Measurements from ENCODE around the gene TBX10.
A peak's percentile ranks its signal among the peaks of the same experiment; 100 is the strongest.

The TBX10 gene

DNA sequence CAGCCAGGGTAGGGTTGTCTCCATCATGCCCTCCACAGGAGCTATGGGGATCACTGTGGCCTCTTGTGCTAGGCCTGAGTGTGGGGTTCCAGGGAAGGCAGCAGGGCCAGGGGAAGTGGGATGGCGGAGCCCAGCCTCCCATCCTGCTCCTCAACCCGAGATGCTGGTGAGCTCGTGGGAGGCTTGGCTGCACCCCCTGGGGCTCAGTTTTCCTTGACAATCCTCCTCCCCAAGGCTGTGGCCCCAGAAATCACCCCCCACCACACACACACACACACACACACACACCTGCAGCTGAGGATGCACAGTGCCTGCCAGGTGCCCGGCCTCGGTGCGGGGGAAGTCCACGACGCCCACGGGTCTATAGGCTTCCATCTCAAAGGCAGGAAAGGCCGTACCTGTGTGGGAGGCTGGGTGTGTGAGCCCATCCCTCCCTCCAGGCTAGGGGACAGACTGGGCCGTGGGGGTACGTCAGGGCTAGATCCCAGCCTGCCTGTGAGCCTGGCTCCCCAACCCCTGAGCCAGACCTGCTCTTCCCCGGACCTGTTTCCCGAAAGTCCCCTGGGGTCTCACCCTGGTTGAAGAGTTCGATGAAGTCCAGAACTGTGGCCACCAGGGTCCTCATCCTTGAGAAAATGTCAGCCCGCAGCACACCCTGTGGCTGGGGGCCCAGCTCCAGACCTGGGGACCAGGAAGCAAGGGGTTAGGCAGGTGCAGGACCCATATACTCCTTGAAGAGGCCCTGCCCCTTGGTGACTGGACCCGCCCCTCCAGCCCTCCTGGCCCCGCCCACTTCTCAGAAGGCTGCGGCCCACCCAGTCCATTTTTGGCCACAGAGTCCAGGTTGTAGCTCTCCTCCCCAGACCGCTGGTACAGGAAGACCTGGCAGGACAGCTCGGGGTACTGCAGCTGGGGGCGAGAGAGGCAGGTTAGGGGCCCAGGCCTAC, 5.2 kb upstream of the TBX10 start:
- FAIRE-seq = no peak

DNA sequence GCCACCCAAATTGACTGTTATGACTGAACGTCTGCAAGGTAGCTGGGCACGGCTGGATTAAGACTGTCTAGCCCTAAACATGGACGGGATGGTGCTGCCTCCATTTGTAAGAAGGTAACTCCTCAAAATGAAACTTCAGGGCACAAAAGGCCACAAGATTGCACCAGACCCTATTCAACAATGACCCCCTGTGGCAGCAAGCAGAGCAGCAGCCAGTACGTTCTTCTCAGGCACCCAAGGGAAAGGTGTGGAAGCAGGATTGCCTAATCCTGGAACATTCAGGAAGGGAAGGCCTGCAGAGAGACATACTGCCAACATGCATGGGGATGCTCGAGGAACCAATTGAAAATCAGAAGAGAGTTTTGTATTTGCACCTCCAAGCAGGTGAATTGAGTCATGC, 4.5 kb upstream of the TBX10 start:
- FAIRE-seq = no peak

GRCh38 chr11:67642173-67643120, 2.9 kb upstream of the TBX10 start:
- FAIRE-seq = no peak

DNA sequence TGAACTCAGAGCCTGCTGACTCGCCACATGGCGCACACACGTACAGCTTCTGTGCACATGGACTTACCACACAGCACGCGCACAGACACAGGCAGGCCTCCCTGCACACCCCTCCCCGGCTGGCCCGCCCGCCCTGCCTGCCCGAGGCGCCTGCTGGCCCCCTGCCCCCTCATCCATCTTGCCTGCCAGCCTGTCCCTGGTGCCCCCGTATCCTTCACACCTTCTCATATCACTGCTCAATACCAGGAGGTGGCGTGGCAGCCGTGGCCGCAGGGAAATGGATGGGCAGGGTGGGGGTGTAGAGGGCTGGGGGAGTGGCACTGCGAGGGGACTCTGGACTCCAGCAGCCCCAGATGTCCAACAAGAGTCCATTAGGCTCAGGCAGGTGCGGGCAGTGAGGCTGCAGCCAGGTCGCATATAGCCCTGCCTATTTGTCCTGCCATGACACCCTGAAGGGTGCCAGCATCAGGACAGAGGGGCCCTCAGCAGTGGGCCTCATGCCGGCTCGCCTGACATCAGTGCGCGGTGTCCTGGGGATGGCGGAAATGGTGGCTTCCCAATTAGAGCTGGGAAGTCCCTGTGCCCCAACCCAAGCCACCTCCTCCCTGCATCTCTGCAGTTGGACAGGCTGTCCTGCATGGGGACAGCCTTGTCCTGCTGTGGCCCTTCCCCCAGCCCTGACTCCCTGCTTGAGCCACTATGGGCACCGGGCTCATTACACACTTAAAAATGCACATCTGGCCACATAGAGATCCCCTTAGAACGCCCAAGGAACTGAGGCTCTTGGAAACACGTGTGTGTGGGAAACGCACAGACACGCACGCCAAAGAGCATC, 2.0 kb upstream of the TBX10 start:
- FAIRE-seq = no peak

GRCh38 chr11:67640758-67641337, 1.3 kb upstream of the TBX10 start:
- no peak for FAIRE-seq

- no peak for FAIRE-seq
These were observed 626 bp upstream of the TBX10 start for GRCh38 chr11:67640021-67640757.

- FAIRE-seq = no peak
These were observed 777 bp downstream of the TBX10 start for GRCh38 chr11:67638535-67639437.

- peak; percentile 30 for FAIRE-seq
These were observed 2.1 kb downstream of the TBX10 start for GRCh38 chr11:67637441-67637840.

DNA sequence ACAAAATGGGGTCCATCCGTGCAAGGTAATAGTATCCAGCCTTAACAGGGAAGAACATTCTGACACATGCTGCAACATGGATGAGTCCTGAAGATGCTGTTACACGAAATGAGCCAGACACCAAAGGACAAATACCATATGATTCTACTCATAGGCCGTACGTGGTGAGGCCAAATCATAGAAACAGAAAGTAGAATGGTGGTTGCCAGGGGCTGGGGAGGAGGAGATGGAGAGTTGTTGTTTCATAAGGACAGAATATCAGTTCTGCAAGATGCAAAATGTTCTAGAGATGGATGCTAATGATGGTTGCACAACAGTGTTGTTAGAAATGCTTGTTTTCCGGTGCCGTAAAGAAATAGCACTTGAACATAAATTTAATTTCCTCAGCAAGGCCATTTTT, 2.6 kb downstream of the TBX10 start:
- FAIRE-seq = no peak

GRCh38 chr11:67635231-67635521, 4.4 kb downstream of the TBX10 start:
- FAIRE-seq = no peak

- FAIRE-seq = no peak
These were observed 5.0 kb downstream of the TBX10 start for GRCh38 chr11:67634366-67635230.

DNA sequence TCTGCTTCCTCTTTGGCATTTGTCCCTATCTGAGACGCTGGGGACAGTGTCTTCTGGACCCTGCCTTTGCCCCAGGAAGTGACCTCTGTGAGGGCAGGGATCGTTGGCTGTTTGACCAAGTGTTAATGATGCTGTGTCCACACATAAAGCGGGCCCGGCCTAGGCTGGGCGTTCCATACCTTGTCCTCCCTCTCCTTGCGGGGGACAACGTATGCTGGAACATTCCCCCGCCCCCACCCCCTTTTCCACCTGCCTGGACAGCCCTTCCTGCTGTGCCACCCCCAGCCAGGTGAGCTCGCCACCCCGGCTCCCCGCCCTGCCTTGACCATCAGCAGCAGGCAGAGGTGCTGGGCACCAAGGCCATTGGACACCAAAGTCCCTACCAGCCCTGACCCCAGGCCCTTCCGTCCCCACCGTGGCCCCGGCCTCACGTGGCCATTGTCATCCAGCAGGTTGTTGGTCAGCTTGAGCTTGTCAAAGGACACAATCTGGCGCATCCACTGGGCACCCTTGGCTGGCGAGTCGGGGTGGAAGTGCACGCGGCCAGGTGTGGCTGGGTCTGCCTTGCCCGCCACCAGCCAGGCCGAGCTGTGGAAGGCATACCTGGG, 5.7 kb downstream of the TBX10 start:
- no peak for FAIRE-seq

GRCh38 chr11:67632982-67633755, 6.4 kb downstream of the TBX10 start:
- no peak for FAIRE-seq

DNA sequence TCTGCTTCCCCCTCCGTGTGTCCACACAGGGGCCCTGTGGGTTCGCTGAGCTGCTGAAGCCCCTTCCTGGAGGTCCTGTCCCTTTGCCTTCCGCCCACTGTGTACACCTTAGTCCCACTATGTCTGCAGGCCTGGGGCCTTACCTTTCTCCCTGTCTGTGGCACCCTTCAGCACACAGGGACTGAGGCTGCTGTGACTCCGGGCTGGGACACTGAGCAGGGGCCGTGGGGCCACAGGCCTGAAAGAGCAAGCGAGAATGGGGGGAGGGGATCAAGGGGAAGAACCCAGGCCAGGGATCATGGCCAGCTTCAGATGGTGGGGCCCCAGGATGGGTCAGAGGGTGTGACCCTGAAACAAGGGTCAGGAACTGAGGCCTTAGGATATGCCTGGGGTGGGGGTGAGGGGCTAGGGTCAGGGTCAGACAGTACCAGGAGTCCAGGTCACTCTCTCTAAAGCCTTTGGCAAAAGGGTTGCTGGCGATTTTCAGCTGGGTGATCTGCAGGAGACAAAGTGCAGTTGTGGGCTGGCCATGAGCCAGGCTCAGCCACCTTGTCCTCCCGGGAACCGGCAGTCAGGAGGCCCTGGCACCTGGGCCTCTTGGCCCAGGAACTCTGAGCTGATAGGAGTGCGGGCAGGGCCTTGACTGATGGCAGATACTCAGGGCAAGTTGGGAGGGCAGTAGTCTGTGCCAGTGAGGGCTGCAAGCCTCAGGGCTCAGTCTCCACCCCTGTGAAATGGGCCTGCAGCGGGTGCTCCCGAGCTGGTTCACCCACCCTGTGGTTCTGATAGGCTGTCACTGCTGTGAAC, 7.2 kb downstream of the TBX10 start:
- FAIRE-seq = no peak

- FAIRE-seq = no peak
These were observed 7.7 kb downstream of the TBX10 start for GRCh38 chr11:67631853-67632174.

DNA sequence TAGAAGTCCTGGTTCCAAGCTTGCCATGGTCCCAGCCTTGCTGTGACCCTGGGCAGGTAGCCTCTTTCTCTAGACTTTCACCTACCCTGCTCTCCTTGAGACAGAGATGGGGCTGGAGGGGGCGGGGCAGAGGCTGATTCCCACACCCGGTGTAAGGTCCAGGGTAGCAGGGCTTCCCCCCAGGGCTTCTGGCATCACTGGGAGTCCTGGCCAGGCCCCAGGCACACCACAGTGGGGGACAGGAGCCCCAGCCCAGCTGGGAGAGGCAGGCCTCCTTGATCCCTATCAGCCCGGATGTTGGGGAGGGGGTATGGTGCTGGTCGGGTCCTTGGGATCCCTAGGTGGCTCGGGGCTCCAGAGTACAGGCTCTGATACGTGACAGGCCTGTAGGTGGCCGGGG, 8.2 kb downstream of the TBX10 start:
- FAIRE-seq = no peak

DNA sequence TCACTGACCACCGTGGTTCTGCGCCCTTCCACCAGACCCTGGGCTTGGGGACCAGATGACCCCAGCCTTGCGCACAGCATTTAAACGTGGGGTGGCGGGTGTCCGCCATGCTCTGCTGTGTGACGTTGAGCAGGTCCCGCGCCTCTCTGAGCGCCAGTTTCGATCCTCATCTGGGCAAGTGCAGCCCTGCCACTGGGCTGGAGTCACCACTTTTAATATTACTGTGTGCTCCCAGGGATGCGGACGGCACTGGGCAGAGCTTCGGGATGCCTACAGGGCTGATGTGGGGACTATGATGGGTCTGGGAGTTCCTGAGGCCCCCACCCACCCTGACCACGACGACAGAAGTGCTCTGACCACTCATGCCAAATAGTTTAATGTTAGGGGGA, 8.6 kb downstream of the TBX10 start:
- no peak for FAIRE-seq
